Left hindlimb (tissue), 1 donor: ENCODE measurements around the gene PFN3.
"Not testable (repeated sequence)": the region's sequence is repeated elsewhere in the genome, so short reads cannot be mapped to it uniquely, and the experiment has no call there.

ENCODE experiments used
- DNase-seq: peaks from one replicate; pipeline ENCODE4 v3.0.0-alpha.2; 2018

Gene PFN3

DNA sequence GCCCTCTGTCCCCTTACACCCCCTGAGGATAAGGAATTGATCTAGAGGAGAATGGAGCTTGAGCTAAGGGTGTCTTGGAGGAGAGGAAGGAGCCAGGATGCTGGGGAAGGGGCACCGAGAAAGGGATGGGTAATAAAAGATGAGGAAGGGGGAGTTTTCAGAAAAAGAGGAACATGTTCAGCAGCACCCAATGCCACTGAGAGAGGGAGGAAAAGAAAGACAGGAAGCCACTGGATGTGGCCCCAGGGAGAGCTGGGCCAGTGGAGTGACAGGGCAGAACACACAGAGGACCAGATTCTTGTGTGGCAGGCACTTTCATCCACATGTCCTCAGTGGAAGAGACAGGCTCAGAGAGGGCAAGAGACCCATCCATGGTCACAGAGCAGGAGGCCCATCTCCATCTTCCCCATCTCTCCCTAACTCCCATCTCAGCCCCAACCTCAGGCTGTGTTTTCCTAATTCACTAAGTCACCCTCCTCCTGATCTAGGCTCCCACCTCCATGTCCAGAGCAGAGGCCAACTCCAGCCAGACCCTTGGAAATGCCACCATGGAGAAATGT is 7.2 kb downstream of the PFN3 start:
- no peak for DNase-seq

DNA sequence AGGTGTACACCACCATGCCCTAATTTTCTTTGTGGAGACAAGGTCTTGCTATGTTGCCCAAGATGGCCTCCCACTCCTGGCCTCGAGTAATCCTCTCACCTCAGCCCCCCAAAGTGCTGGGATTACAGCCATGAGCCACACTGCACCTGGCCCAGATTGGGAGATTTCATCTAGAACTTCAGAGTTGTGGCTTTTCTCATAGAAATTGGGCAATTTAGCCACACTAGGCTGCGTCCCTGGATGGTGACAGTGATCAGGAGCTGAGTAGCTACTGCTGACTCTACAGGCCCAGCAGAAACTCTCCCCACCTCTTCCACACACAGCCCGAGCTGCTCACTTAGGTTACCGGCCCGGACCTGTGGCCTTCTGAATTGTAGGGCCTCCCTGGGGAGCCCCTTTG is 7.7 kb downstream of the PFN3 start:
- no peak for DNase-seq

DNA sequence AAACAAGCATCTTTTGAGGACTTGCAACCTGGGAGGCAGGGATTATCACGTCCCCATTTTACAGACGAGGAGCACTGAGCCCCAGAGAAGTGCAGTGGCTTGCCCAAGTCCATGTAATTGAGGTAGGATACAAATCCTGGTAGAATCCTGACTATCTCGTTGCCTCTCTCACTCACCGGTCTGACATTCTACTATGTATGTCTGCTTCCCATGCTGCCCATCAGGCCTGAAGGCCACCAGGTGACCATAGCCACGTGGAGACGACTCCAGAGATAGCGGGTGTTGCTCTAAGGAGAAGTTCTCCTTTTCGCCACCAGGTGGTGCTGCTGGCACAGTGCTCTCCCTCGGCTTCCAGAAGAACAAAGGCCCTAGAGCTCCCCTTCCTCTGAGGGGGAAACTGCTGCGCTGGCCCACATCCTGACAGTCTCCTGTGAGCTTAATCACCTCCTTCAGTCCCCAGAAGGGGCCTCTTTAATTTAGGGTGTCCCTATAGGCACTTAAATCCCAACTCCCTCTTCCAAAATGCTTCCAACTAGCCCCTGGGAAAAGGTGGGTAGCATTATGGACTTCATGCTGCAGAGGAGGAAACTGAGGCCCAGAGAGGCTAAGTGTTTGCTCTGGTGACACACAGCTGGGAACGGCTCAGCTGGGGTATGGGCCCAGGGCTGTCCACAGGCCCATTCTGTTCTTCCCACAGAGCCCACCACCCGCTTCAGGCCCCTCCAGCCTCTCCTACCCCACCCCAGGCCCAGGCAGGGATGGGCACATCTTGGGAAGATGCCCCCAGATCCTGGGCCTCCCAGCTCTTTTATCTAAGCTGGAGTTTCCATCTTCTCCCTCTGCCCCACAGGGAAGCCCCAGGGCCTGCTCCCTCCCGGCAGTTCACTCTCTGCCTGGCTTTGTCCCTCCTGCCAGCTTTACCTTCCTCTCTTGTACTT is 9.8 kb downstream of the PFN3 start:
- peak; percentile 87 for DNase-seq

DNA sequence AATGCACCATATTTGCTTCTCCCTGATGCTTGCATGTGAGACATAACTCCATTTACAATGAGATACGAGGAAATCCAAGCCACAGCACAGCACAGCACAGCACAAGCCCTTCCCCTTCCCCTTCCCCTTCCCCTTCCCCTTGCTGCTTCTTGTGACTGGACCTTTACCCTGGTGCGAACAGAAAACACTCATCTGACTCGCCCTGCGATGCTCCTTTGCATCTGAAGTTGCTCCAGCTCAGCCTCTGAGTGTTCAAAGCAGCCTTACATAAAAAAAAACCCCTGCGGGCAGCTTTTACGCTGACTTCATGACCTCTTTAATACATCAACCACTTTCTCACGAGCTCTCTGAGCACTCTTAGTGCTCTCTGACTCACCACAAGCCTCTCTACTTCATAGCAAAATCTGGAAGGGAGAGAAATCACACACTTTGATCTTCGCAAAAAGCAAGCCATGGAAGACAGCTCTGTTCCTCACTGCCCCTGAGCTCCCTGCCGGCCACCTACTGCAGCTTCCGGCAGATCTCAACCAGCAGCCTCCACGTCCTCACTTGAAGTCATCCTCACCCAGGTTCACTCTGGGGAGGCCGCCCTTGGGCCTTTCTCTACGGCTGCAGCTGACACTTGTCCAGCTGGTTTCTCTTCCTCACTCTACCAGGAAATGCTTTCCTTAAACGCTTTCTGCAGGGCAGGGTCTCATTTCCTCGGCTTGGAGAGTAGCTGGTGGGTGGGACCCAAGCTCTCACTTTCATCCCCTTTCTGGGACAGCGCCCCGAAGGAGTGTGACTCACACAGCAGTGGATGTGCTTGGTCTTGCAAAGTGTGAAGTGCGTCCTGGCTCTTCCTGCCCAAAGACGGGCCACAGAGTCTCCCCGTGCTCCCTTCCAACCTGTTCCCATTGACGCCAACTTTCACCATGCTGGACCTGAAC is 11.0 kb downstream of the PFN3 start:
- DNase-seq, result no peak

DNA sequence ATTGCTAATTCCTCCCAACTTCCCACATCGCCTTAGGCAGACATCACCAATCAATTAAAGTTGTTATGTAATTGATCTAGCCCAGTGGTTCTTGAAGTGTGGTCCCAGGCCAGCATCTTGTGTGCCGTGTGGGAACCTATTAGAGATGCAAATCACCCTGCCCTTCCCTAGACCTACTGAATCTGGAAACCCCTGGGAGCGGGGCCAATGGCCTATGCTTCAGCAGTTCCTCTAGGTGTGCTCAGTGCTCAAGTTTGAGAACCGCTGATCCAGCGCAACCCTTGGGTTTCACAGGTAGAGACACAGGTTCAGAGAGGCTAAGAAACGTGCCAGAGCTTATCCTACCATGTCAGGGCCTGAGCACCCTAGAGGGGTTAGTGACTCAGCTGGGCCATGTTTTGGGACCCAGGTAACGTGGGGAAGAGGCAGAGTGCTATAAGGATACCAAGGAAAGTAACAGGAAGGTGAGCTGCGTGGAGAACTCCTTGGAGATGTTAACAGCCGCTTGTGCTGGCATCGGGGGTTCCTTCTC is 11.9 kb downstream of the PFN3 start:
- DNase-seq, result no peak

DNA sequence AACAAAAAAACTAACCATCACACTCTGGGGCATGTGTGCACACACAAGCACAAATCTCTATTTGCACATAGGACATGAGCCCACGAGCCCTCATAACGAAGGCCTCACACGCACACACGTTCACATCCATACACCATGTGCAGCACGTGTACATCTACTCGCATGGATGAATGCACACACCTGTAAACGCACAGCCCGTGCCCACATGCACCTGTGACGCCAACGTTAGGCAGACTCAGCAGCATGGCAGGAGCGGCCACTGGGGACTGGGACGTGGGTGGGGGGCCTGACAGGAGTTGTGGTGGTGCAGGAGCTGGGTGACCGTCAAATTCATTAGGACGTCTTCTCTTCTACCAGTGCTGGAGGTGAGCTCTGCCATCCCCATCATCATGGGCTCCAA is 13.1 kb downstream of the PFN3 start:
- no peak for DNase-seq

DNA sequence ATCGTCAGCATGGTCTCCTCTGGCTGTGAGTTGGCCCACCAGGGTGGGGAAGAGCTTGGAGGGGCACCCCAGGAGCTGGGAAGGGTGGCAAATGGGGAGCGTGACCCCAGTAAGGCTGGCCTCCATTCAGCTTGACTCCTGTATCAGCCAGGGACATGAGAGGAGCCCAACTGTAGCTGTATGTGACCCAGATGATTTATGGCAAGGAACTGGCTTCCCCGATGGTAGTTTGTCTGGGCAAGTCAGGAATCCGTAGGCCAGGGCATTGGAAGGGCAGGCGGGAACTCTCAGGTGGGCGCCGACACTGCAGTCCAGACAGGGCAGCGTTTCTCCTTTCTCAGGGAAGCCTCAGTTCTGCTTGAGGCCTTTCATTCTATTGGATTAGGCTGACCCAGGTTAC is 13.9 kb downstream of the PFN3 start:
- no peak for DNase-seq

DNA sequence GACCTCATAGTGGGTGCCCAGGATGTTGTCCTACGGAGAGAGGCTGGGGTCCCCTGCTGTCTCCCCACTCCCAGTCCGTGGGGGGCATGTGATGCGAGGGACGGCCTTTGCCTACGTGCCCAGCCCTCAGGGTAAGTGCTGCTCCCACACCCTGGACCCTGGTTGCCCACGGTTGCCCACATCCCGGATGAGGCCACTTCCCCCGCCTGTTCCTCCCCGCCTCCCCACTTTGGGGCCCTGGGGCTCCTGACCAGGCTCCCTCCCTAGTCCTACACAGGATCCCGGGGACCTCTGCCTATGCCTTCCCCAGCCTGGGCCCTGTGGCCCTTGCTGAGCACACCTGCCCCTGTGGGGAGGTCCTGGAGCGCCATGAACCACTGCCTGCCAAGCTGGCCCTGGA is 14.7 kb downstream of the PFN3 start:
- DNase-seq, result no peak

DNA sequence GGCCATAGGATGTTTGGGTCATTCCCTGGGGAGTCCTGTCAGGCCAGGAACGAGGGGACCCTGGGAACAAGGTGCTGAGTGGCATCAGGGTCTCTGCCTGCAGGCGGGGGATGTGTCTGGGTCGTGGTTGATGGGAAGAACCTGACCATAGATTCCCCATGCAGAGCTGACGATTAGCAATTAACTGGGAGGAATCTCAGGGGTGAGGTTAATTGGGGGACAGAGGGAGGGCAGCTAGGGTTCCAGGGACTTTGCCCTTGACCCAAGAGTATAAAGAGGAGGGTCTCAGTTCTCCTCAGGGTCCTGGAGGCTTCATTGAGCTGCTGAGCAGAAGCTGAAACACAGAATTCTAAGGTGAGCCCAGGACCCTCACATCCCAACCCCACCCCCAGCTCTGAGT is 16.3 kb downstream of the PFN3 start, which contains the start of gene SLC34A1:
Gene SLC34A1, plus strand, starts transcription at position 301 of the 400 bp plus-strand sequence. CDS start 1,308 bp downstream, outside the sequence.
- DNase-seq, result no peak

DNA sequence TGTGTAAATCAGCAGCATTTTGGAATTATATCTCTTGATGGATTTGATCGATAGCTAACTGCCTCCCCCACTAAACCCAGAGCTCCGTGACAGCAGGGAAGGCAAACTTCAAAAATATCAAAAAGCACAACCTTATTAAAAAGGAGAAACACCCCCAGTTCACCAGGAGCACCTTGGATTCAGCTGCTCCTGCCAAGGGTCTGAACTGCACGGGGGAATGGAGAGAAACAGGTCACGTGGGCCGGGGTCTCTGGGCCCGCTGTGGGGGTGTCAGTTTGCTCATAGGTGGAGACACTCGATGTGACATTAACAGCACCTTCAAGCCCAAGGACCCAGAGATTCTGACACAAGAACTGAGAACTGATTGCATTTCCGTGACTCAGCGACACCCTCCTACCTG is 17.3 kb downstream of the PFN3 start:
- DNase-seq, result no peak

DNA sequence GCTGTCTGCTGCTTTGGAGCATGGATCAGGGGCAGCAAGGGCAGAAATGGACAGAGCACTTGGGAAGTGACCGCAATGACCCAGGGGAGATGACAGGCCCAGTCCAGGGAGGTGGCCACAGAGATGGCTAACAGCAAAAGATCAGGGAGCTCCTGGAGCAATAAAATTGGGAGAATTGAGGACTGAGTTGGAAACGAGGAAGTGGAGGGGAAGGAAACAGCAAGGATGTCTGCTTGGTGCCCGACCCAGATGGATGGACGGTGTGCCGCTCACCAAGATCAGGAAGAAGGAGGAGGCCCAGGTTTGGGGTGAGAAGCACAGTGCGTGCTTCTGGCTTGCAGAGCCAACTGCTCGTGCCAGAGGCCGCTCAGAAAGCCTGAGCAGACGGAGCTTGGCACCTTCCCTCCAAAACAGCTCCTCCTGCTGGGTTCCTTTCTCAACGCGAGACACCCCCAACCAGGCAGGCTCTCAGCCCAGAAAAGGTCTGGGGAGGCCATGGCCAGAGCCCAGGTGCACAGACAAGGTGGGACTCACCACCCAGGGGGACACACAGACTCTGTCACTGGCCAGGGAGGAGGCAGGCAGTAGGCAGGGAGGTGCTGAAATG is 17.9 kb downstream of the PFN3 start:
- DNase-seq, result peak; percentile 69

DNA sequence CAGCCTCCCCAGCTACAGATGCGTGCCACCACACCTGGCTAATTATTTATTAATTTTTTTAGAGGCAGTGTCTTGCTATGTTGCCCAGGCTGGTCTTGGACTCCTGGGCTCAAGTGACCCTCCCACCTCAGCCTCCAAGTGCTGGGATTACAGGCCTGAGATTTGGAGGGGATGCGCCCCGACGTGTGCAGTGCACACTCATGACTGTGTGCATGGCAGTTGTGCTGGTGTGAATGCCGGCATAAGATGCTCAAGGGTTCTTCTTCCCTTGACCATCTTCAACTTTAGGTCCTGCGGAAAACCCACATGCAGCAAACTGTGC is 19.7 kb downstream of the PFN3 start:
- no peak for DNase-seq

DNA sequence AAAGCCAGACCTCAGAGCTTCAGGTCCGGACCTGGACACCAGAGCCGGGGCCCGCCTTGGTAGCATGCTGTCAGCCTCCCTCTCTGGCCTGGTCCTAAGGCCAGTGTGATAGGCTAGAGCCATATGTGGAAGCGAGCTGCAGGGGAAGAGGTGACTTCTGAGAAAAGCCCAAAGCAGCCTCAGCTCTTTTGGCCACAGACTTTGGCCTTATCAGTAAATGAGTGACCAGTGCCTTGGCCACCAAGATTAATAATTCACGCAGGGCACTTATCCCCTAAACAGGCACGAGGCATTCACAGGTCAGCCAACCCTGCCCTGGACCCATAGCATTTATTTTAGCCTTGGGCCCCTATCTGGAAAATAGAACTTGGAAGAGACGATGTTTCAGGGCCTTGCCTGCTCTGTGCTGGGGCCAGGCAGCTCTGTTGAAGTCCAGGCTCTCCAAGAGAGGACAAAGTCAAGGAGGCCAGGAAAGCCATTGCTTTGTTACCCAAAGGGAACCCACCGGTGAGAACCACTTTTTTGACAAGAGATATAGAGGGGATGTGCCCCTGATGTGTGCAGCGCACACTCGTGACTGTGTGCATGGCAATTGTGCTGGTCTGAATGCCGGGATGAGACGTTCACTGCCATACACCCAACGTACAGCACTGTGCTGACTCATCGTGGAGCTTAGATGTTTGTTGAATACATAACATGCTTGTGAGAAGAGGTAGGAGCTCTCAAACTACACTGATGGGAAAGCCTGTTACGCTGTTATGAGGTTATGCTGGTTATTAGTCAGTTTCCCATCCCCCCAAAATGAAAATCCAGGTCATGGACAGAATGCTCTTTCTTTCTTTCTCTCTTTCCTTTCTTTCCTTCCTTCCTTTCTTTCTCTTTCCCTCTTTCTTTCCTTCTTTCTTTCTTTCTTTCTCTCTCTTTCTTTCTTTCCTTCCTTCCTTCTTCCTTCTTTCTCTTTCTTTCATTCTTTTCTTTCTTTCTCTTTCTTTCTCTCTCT is 21.3 kb downstream of the PFN3 start:
- DNase-seq, result no peak

DNA sequence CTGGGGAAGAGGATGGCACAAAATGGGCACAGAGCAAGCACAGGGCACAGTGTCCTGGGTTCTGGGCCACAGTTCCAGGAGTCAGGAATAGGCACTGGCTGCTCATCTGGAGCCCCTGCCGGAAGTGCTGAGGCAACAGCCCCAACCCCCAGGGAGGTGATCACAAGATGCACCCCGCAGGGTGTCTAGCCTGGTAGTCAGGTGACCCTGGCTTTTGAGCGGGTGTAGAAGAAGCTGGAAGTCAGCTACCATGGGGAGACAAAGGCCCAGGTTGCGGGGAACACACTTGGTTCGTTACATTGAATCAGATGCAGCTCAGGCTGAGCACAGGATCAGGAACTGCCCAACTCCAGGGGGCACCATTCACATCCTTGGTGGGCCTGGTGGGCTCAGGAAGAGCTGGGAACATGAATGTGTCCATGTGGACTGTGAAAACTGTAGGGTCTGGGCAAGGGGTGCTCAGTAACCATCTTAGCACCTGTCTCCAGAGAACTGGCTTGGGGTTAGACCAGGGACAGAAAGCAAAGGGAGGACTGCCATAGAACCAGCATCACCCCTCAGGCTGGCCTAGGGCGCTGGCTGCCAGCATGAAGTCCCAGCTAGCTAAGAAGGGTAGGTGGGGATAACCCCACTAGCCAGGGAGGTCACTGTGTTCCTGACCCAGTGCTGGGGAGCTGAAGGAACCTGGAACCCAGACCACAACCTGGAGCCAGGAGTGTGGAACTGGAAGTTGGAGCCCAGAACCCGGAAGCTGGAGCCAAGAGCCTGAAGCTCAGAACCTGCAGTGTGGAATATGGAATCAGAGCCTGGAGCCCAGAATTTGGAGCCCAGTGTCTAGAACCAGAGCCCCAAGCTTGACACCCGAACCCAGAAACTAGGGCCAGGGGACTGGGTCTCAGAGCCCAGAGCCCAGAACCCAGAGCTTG is 22.3 kb downstream of the PFN3 start:
- DNase-seq, result no peak

DNA sequence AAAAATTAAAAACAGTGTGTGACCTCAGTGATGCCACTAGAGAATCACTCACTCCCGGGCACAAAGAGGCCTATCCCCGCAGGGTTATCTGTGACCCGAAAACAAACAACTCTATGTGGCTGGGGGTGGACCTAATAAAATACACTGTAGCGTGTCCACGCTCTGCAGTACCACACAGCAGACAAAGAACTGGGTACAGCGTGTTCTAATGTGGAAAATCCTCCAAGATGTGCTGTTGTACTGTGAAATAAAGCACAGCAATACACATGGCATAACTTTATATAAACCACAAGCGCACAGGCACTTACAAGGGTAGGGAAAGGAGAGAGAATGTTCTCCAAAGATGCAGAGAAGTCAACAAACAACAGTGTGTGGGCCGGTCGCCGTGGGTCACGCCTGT is 24.4 kb downstream of the PFN3 start:
- DNase-seq, result no peak

DNA sequence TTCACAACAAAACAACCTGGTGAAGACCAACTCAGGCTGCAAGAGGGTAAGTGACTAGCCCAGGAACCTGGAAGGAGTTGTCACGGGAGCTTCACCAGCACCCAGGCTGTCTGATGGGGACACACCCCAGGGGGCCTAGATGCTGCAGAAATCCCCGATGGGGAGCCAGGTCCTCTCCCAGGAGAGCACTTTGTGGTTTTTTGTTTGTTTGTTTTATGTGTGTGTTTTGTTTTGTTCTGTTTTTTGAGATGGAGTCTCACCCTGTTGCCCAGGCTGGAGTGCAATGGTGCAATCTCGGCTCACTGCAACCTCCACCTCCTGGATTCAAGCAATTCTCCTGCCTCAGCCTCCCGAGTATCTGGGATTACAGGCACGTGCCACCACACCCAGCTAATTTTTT is 24.9 kb downstream of the PFN3 start:
- not testable (repeated sequence) for DNase-seq

DNA sequence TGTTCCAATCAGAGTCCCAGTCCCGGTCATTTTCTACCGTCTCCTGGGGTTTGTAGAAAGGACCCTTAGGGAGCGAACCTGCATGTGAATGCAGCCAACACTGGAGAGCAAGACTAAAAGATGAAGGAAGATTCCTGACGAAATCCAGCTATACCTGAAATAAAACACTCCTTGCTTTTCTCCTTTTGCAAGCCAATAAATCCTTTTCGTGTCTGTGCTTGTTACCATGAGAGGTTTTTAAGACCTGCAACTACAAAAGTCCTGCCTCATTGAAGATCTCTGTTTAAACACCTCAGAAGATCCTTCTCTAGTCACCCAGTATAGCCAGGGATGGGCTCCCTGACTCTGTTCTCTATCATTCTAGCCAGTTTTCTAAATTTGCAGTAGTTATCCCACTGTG is 26.2 kb downstream of the PFN3 start:
- no peak for DNase-seq

DNA sequence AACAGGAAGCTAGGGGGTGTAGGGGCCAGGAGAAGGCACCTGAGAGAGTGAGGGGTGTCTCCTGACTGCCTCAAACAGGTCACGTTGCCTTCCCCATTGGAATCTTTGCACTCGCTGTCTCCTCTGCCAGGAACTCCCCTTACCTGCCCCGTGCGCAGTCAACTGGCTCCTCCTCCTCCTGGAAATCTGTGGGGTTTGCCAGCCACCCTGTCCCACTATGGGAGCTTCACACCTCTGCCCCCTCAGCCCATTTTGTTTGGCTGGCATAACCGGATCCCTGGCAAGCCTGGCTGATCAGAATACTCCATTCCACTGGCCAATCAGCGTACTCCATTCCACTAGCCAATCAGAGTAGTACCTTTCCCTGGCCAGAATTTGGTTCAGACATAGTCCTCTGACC is 26.7 kb downstream of the PFN3 start:
- DNase-seq, result no peak

DNA sequence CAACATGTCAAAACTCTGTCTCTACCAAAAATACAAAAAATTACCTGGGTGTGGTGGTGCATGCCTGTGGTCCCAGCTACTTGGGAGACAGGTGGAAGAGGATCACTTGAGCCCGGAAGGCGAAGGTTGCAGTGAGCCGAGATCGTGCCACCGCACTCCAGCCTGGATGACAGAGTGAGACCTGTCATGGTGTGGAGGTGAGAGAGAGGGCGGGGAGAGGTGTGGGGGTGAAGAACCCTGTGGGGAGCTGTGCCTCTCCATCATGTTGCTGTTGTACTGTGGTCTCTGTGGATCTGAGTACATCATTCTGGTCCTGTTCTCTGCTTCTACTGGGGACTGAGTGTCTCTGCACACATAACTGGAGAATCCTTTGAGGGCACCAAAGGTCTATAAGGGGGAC is 27.6 kb downstream of the PFN3 start:
- no peak for DNase-seq
